ENCODE results near the gene PLAGL1. TPM values are rescaled to one million over a fixed set of nuclear protein-coding genes. Genes with fewer than 3 reads are reported as not detected.
A peak's percentile ranks its signal among the peaks of the same experiment; 100 is the strongest.

The PLAGL1 gene
- total RNA-seq, 1 donor from 2014 or later = 2.4 TPM

GRCh38 chr6:143966312-143966711, 41.7 kb downstream of the PLAGL1 start:
- FAIRE-seq (no peak), DNase-seq (ENCODE audit: low read depth) (no peak)
- H3K27me3 ChIP-seq (ENCODE audit: control insufficient read depth, insufficient read depth, low read length) = no peaks in the 10 kb centered on the region
- H3K36me3 ChIP-seq (ENCODE audit: control insufficient read depth, insufficient read depth, low read length) = no peaks in the 10 kb centered on the region
- H3K4me3 ChIP-seq (ENCODE audit: low read depth, low read length) = no peak overlapping the region
- no peak for TF ChIP-seq CTCF (IDR thresholded peaks at IDR 0.05; ENCODE audit: insufficient read depth, low read length, severe bottlenecking)

DNA sequence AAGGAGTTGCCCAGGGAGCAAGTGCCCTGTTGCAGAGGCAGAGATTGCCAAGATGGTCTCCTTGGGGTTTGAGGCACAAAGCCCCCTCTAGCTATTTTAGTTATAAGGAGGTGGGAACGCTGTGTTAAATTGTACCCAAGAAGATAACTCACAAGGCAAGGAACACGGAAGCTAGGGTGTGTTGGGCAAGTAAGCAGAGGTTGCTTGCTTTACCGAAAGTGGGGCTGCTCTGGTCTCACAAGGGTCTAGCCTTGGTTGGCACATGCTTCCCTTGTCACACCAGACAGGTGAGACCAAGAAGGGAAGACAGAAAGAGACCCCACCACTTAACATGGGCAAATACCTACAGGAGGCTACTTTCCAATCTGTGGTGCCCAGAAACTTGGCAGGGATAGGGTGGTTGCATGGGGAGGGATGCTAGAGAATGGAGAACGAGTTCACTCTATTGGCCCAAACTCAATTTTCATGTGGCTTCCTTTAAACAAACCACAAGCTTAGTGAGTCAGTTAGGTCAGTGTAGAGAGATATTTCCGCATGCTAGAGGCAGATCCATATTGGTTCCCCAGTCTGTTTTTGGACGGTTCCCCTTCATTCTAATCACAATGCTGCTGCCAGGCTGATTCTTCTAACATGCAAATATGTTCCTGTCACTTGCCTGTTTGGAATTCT, 42.4 kb downstream of the PLAGL1 start:
- FAIRE-seq = no peak
- no peak overlapping the region for H3K4me3 ChIP-seq (ENCODE audit: low read depth, low read length)

DNA sequence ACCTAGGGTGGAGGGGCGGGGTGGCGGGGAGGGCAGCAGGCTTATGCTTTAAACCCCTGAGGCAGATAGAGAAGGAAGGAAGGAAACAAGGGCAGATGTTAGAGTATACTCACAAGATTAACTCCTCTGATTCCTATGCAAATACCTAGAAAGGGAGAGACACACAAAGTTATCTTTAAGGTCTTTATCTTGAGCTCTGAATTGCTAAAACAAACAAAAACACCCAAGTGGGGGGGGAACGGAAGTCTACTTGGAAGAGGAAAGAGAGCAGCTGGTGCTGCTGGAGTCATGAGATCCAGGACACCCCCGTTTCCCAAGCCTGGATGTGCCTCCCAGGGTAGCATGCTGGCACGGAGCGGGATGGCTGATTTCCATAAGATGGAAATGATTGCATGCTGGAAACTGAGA, 43.4 kb downstream of the PLAGL1 start:
- no peak for TF ChIP-seq CTCF (IDR thresholded peaks at IDR 0.05; ENCODE audit: insufficient read depth, low read length, severe bottlenecking)
- FAIRE-seq = no peak

More for the DNA sequence above, 42.4 kb downstream of the PLAGL1 start:
- peak; percentile 5 for DNase-seq (ENCODE audit: low read depth)
- no peak for TF ChIP-seq CTCF (IDR thresholded peaks at IDR 0.05; ENCODE audit: insufficient read depth, low read length, severe bottlenecking)
- Histone ChIP-seq H3K27me3 (ENCODE audit: control insufficient read depth, insufficient read depth, low read length) (no peaks in the 10 kb centered on the region), H3K36me3 (ENCODE audit: control insufficient read depth, insufficient read depth, low read length) (no peaks in the 10 kb centered on the region)

GRCh38 chr6:143963158-143963919, 44.7 kb downstream of the PLAGL1 start:
- Histone ChIP-seq H3K4me3 (ENCODE audit: low read depth, low read length) (no peak overlapping the region), H3K27me3 (ENCODE audit: control insufficient read depth, insufficient read depth, low read length) (no peaks in the 10 kb centered on the region), H3K36me3 (ENCODE audit: control insufficient read depth, insufficient read depth, low read length) (no peaks in the 10 kb centered on the region)
- no peak for TF ChIP-seq CTCF (IDR thresholded peaks at IDR 0.05; ENCODE audit: insufficient read depth, low read length, severe bottlenecking)
- FAIRE-seq (no peak), DNase-seq (ENCODE audit: low read depth) (no peak)

More for the DNA sequence above, 43.4 kb downstream of the PLAGL1 start:
- H3K27me3 ChIP-seq (ENCODE audit: control insufficient read depth, insufficient read depth, low read length) = no peaks in the 10 kb centered on the region
- H3K4me3 ChIP-seq (ENCODE audit: low read depth, low read length) = no peak overlapping the region
- H3K36me3 ChIP-seq (ENCODE audit: control insufficient read depth, insufficient read depth, low read length) = no peaks in the 10 kb centered on the region
- DNase-seq (ENCODE audit: low read depth) = no peak

GRCh38 chr6:143961886-143962878, 45.9 kb downstream of the PLAGL1 start:
- Histone ChIP-seq H3K27me3 (ENCODE audit: control insufficient read depth, insufficient read depth, low read length) (no peaks in the 10 kb centered on the region), H3K4me3 (ENCODE audit: low read depth, low read length) (no peak overlapping the region), H3K36me3 (ENCODE audit: control insufficient read depth, insufficient read depth, low read length) (no peaks in the 10 kb centered on the region)
- TF ChIP-seq CTCF (IDR thresholded peaks at IDR 0.05; ENCODE audit: insufficient read depth, low read length, severe bottlenecking) = peak; percentile 53
- FAIRE-seq (no peak), DNase-seq (ENCODE audit: low read depth) (peak; percentile 32)
